Left ventricle myocardium superior (tissue), 1 donor: ENCODE results near the gene CBR3. TPM values are rescaled to one million over a fixed set of nuclear protein-coding genes. Genes with fewer than 3 reads are reported as not detected.
A peak's percentile ranks its signal among the peaks of the same experiment; 100 is the strongest.
"Not testable (repeated sequence)": the region's sequence is repeated elsewhere in the genome, so short reads cannot be mapped to it uniquely, and the experiment has no call there.

ENCODE experiments used
- ATAC-seq: fragments of 200-7000 bp; cut with Tn5 transposase; one replicate; pipeline ENCODE4 v1.9.1; 2020; ENCODE audit warnings: mild to moderate bottlenecking, moderate library complexity
- DNase-seq: peaks from one replicate; pipeline ENCODE4 v3.0.0-alpha.2; 2020
- intact Hi-C: fragments of 100-400 bp; cut with micrococcal nuclease; formaldehyde crosslinking; loops from one replicate; pipeline ENCODE4 v1.11.0; 2022
- long read RNA-seq: library from polyadenylated mRNA; unstranded; transcript quantifications from one replicate; pipeline ENCODE4 v2.0.0, GENCODE V29; 2021
- total RNA-seq: library from RNA; stranded (reverse); fragmentation: NEBNext Ultra II Directional; extraction: Animal tissue kit (Norgen Biotek cat#: 25700); gene quantifications from one replicate; pipeline ENCODE4 v1.2.1, GENCODE V29; 2021
- donor health status: DM: no; HTN: yes; CAD: no; lungs with severe emphysema.

The CBR3 gene
- total RNA-seq, result 2.6 TPM
- long read RNA-seq, partial matches to known transcripts, result 0 of 4 reads
- long read RNA-seq, other reads (novel, unspliced or antisense), result 2 of 4 reads

- intact Hi-C loops, result no loop called here
- ATAC-seq (peak; percentile 73), DNase-seq (peak; percentile 81)
These were observed at the start of gene CBR3 for GRCh38 chr21:36134803-36135390. Gene CBR3, plus strand, starts transcription at chr21:36135079. Its CDS starts 114 bp downstream, at chr21:36135193.

DNA sequence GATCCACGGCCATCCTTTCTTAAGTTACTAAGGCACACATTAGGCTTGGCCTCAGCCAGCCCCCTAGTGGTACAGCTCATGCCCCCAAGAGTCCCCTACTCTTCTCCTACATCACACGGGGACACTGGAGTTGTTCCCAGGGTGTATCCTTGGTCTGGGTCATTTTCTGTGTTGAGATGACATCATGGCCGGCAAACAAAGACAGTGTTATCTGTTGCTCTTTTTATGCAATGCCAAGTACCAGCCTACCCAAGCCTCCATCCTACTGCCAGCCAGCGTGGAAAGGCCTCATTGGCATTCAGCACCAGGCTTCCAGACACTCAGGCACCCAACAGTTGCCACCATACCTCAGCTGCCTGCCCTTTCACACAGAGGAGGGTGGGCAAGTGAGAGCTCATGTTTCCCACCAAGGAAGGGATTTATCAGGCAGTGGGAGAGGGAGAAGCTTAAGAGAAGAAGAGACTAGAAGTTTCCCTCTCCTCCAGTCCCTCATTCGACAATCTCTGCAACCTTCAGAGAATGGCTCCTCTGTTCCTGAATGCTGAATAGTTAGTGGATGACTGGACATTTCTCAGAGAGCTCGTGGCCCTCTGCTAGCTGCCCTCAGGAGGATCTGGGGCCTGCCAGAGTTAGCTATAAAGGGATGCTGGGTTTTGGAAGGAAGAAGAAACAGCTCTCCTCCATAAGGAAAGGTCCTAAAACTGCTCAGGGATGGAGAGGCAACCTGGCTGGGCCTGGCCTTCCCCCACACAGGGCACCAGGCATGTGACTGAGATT is 47.3 kb upstream of the CBR3 start:
- ATAC-seq (peak; percentile 80), DNase-seq (no peak)
- intact Hi-C loops, result no loop called here

DNA sequence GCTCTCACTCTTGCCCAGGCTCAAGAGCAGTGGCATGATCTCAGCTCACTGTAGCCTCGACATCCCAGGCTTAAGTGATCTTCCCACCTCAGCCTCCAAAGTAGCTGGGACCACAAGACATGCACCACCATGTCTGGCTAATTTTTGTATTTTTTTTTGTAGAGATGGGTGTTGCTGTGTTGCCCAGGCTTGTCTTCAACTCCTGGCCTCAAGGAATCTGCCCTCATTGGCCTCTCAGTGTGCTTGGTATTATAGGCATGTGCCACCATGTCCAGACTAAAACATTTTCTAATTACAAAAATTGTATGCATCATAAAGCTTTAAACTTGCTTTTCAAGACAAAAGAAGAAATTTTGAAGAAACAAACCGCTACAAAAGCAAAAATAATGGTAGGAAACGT is 44.9 kb upstream of the CBR3 start:
- ATAC-seq (no peak), DNase-seq (no peak)
- intact Hi-C loops, result no loop called here

GRCh38 chr21:36092681-36093080 is 42.2 kb upstream of the CBR3 start:
- ATAC-seq (no peak), DNase-seq (no peak)
- intact Hi-C loops, result no loop called here

GRCh38 chr21:36093512-36093911 is 41.4 kb upstream of the CBR3 start:
- DNase-seq, result no peak
- intact Hi-C loops, result no loop called here
- ATAC-seq, result no peak

- ATAC-seq (no peak), DNase-seq (no peak)
- intact Hi-C loops, result no loop called here
These were observed 38.2 kb upstream of the CBR3 start for GRCh38 chr21:36096398-36097290.

- intact Hi-C loops, result no loop called here
- DNase-seq, result no peak
These were observed 37.3 kb upstream of the CBR3 start for GRCh38 chr21:36097427-36098181.

GRCh38 chr21:36098182-36098532 is 36.7 kb upstream of the CBR3 start:
- ATAC-seq, result no peak
- no peak for DNase-seq
- intact Hi-C loops, result no loop called here

More at GRCh38 chr21:36097427-36098181, 37.3 kb upstream of the CBR3 start:
- no peak for ATAC-seq

DNA sequence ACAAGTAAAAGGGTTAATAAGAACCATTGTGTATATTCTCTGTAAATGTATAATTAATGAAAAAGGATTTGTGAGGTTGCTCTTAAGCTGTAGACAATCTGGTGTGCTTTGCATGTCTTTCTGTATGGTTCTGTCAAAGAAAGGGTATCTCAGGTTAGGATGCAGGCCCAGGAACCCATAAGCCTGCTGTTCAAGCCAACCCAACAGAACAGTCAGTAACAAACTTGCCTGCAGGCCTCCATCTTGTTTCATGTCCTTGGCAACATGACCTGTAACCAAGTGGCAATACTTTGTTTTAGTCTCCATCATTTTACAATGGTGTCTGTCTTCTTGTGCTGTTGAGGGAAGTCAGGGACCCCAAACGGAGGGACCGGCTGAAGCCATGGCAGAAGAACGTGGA is 35.9 kb upstream of the CBR3 start:
- intact Hi-C loops, result no loop called here
- DNase-seq (no peak), ATAC-seq (no peak)

GRCh38 chr21:36099695-36100211 is 35.1 kb upstream of the CBR3 start:
- ATAC-seq, intact Hi-C loops, DNase-seq: not testable (repeated sequence)

DNA sequence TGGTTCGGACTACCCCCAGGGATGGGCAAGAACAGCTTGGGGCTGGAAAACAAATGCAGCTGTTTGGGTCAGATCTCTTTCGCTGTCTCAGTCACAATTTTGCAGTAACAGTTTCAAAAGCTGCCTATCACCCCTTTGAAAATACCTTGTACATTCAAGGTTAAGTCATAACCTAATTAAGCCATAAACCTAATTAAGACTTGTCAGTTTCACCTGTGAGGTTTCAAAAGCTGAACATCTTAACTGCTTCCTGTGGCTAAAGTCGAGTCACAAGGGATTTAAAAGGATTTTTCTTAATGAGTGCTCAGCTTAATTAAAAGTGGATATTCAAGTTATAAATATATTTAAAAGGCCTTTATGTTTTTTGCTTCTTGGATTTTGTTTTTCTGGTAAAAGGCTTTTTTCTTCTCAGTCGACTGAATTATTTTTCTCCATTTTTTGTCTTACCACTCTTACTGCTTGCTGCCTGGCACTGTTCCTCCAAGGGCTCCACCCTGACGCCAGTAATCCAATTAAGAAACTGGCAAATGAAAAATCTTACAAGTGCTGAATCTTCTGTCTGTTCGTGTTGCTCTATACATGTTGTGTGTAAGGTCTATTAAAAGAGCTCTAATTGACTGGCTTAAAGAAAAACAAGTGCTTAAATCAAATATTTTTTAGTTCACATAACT is 33.8 kb upstream of the CBR3 start:
- ATAC-seq, result no peak
- no peak for DNase-seq
- intact Hi-C loops, result no loop called here

- ATAC-seq (no peak), DNase-seq (no peak)
- intact Hi-C loops, result no loop called here
These were observed 31.4 kb upstream of the CBR3 start for GRCh38 chr21:36103434-36103833.

- intact Hi-C loops, result no loop called here
- peak; percentile 70 for DNase-seq
- peak; percentile 66 for ATAC-seq
These were observed 30.3 kb upstream of the CBR3 start for GRCh38 chr21:36104317-36105300.

GRCh38 chr21:36105327-36105842 is 29.5 kb upstream of the CBR3 start:
- intact Hi-C loops, result no loop called here
- ATAC-seq (no peak), DNase-seq (no peak)

GRCh38 chr21:36109868-36110267 is 25.0 kb upstream of the CBR3 start:
- intact Hi-C loops, result loop anchor here (10.0 kb wide), 1 partner anchor 45 kb away; the partner anchor contains the start of gene SETD4
- no peak for ATAC-seq
- DNase-seq, result no peak

DNA sequence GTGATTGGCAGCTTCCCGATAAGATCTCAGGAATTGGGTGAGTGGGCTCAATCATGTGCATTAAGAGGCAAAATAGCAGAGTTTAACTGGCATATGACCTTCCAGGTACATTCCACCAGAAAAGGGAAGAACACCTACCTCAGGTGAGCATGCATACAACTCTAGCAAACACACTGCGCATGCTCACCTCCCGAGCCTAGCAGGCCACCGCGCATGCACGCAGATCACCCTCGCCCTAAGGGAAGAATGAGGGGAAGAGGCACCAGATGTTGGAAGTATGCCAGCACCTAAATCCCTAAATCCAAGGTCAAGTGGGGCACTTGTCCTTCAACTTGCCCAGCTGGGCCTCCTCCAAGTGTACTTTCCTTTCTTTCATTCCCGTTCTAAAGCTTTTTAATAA is 23.6 kb upstream of the CBR3 start:
- DNase-seq, result no peak
- intact Hi-C loops, result loop anchor here (10.0 kb wide), 1 partner anchor 46 kb away; the partner anchor contains the start of gene SETD4
- ATAC-seq, result no peak
